ENCODE measurements around the gene PCDHGA4.

DNA sequence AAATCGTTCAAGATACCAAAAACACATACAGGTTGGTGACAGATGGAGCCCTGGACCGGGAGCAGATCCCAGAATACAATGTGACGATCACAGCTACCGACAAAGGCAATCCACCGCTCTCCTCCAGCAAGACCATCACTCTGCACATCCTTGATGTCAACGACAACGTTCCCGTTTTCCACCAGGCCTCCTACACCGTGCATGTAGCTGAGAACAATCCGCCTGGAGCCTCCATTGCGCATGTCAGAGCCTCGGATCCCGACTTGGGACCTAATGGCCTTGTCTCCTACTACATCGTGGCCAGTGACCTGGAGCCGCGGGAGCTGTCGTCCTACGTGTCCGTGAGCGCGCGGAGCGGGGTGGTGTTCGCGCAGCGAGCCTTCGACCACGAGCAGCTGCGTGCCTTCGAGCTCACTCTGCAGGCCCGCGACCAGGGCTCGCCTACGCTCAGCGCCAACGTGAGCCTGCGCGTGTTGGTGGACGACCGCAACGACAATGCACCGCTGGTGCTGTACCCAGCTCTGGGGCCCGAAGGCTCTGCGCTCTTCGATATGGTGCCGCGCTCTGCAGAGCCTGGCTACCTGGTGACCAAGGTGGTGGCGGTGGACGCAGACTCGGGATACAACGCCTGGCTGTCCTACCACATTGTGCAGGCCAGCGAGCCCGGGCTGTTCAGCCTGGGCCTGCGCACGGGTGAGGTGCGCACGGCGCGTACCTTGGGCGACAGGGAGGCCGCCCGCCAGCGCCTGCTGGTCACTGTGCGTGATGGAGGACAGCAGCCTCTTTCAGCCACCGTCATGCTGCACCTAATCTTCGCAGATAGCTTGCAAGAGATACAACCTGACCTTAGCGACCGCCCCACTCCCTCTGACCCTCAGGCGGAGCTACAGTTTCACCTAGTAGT is 17.0 kb downstream of the PCDHGA4 start:
- no peak for TF ChIP-seq POLR2A (IDR thresholded peaks at IDR 0.05; ENCODE audit: low read depth, low read length)
- TF ChIP-seq TAF1 (IDR thresholded peaks at IDR 0.05; ENCODE audit: low read depth, low read length), result no peak
- TF ChIP-seq POLR2AphosphoS5 (IDR thresholded peaks at IDR 0.05; ENCODE audit: low read depth, low read length), result no peak
- no peak for TF ChIP-seq SPI1 (IDR thresholded peaks at IDR 0.05; ENCODE audit: low read depth, low read length)

All from GM12891 (cell line).